Breast epithelium (tissue), 3 donors: ENCODE measurements around the gene TSTD1.
"Not testable (repeated sequence)": the region's sequence is repeated elsewhere in the genome, so short reads cannot be mapped to it uniquely, and the experiment has no call there.

Experiments used
- CTCF ChIP-seq, 3 donors: fragments of 450-650 bp; IDR thresholded peaks; one replicate each; pipeline ENCODE4 v1.5.1; 2016 to 2017; ENCODE audit warnings: antibody characterized with exemption in 3 of 3, mild to moderate bottlenecking in 3 of 3, moderate library complexity in 3 of 3
- POLR2A ChIP-seq: fragments of 450-650 bp; IDR thresholded peaks from one replicate; pipeline ENCODE4 v1.6.1; 2016; ENCODE audit warnings: antibody characterized with exemption, mild to moderate bottlenecking, moderate library complexity
- POLR2AphosphoS5 ChIP-seq, 3 donors: sonication (generic); formaldehyde crosslinking; IDR thresholded peaks; one replicate each; pipeline ENCODE4 v1.6.1; 2017; ENCODE audit warnings: antibody characterized with exemption in 3 of 3

GRCh38 chr1:161029466-161029865, 9.3 kb downstream of the TSTD1 start:
- not testable (repeated sequence) for TF ChIP-seq CTCF (IDR thresholded peaks at IDR 0.05); POLR2A; POLR2AphosphoS5 (IDR thresholded peaks at IDR 0.05)
